Measurements from ENCODE around the gene LEFTY2. TPM values are rescaled to one million over a fixed set of nuclear protein-coding genes. Genes with fewer than 3 reads are reported as not detected.
A peak's percentile ranks its signal among the peaks of the same experiment; 100 is the strongest.
"Not testable (repeated sequence)": the region's sequence is repeated elsewhere in the genome, so short reads cannot be mapped to it uniquely, and the experiment has no call there.

The LEFTY2 gene
- total RNA-seq, 1 donor from 2014 or later: 1.2 TPM

- no peaks in the 10 kb centered on the region for H3K36me3 ChIP-seq
- DNase-seq (no peak), ATAC-seq (no peak)
- no peaks in the 10 kb centered on the region for H3K4me1 ChIP-seq
- no peaks in the 10 kb centered on the region for H3K27me3 ChIP-seq (ENCODE audit: low read depth)
- intact Hi-C loops (cut with DNase I): no loop called here
- no peak for TF ChIP-seq CTCF (IDR thresholded peaks at IDR 0.05)
- H3K4me3 ChIP-seq: no peak overlapping the region
- no peaks in the 10 kb centered on the region for H3K9me3 ChIP-seq
- no peak overlapping the region for H3K27ac ChIP-seq
These were observed 6.3 kb downstream of the LEFTY2 start for GRCh38 chr1:225934711-225935110.

- no peaks in the 10 kb centered on the region for H3K36me3 ChIP-seq
- no peak for TF ChIP-seq CTCF (IDR thresholded peaks at IDR 0.05)
- no peaks in the 10 kb centered on the region for H3K9me3 ChIP-seq
- ATAC-seq (no peak), DNase-seq (no peak)
- intact Hi-C loops (cut with DNase I): no loop called here
- no peak overlapping the region for H3K27ac ChIP-seq
- H3K4me1 ChIP-seq: no peaks in the 10 kb centered on the region
- H3K4me3 ChIP-seq: no peak overlapping the region
- no peaks in the 10 kb centered on the region for H3K27me3 ChIP-seq (ENCODE audit: low read depth)
These were observed 7.9 kb downstream of the LEFTY2 start for GRCh38 chr1:225933072-225933471.

- no peak for ATAC-seq
- no peak for TF ChIP-seq CTCF (IDR thresholded peaks at IDR 0.05)
- intact Hi-C loops (cut with DNase I): no loop called here
These were observed 9.5 kb downstream of the LEFTY2 start for GRCh38 chr1:225931270-225932136.

GRCh38 chr1:225930566-225930965 lies 10.5 kb downstream of the LEFTY2 start:
- no peaks in the 10 kb centered on the region for H3K4me1 ChIP-seq
- no peak overlapping the region for H3K27ac ChIP-seq
- no peak for ATAC-seq
- intact Hi-C loops (cut with DNase I): no loop called here
- no peaks in the 10 kb centered on the region for H3K27me3 ChIP-seq (ENCODE audit: low read depth)
- no peak for TF ChIP-seq CTCF (IDR thresholded peaks at IDR 0.05)
- H3K9me3 ChIP-seq: no peaks in the 10 kb centered on the region
- peak; percentile 3 for DNase-seq
- H3K4me3 ChIP-seq: no peak overlapping the region
- no peaks in the 10 kb centered on the region for H3K36me3 ChIP-seq

More at GRCh38 chr1:225931270-225932136, 9.5 kb downstream of the LEFTY2 start:
- Histone ChIP-seq H3K4me1 (no peaks in the 10 kb centered on the region), H3K36me3 (no peaks in the 10 kb centered on the region), H3K4me3 (no peak overlapping the region), H3K27me3 (ENCODE audit: low read depth) (no peaks in the 10 kb centered on the region), H3K27ac (no peak overlapping the region), H3K9me3 (no peaks in the 10 kb centered on the region)
- DNase-seq: no peak

GRCh38 chr1:225929462-225929861 lies 11.6 kb downstream of the LEFTY2 start:
- H3K4me3 ChIP-seq; ATAC-seq; intact Hi-C loops (cut with DNase I); H3K27me3 ChIP-seq (ENCODE audit: low read depth); H3K9me3 ChIP-seq; DNase-seq; H3K4me1 ChIP-seq; H3K36me3 ChIP-seq: not testable (repeated sequence)
- H3K27ac ChIP-seq: peak overlapping the region; percentile 19

Measured in lower lobe of right lung (tissue), 2 donors.